H9 (cell line): ENCODE data around the gene TADA1. TPM values are rescaled to one million over a fixed set of nuclear protein-coding genes. Genes with fewer than 3 reads are reported as not detected.

Experiments used
- DNase-seq: peaks from one replicate; pipeline ENCODE4 v3.0.0-alpha.2; 2017
- H2AFZ ChIP-seq: one replicate; pipeline ENCODE4 v1.6.1; 2013; ENCODE audit warnings: mild to moderate bottlenecking, low read length, control low read depth, moderate library complexity
- H2AK5ac ChIP-seq: 2 replicates; pipeline ENCODE4 v1.6.1; 2013; ENCODE audit warnings: low read length, control low read depth, mixed read lengths; ENCODE audit not compliant: insufficient read length
- H2BK120ac ChIP-seq: one replicate; pipeline ENCODE4 v1.6.1; 2013; ENCODE audit warnings: low read depth, mild to moderate bottlenecking, low read length, control low read depth, inconsistent platforms; ENCODE audit not compliant: poor library complexity, severe bottlenecking
- H2BK12ac ChIP-seq: 2 replicates; pipeline ENCODE4 v1.6.1; 2013; ENCODE audit warnings: low read length, control low read depth, mixed read lengths, low read depth; ENCODE audit not compliant: insufficient read length
- H2BK15ac ChIP-seq: 2 replicates; pipeline ENCODE4 v1.6.1; 2013; ENCODE audit warnings: low read depth, low read length, control low read depth
- H2BK20ac ChIP-seq: one replicate; pipeline ENCODE4 v1.6.1; 2013; ENCODE audit warnings: low read depth, mild to moderate bottlenecking, low read length, control low read depth, inconsistent platforms; ENCODE audit not compliant: poor library complexity, severe bottlenecking
- H2BK5ac ChIP-seq: 2 replicates; pipeline ENCODE4 v1.6.1; 2013; ENCODE audit warnings: low read length, control low read depth, mixed read lengths; ENCODE audit not compliant: insufficient read length
- H3K14ac ChIP-seq: 2 replicates; pipeline ENCODE4 v1.6.1; 2013; ENCODE audit warnings: low read length, control low read depth; ENCODE audit not compliant: insufficient read depth
- H3K18ac ChIP-seq: 2 replicates; pipeline ENCODE4 v1.6.1; 2013; ENCODE audit warnings: low read depth, mild to moderate bottlenecking, mixed read lengths, low read length, control low read depth; ENCODE audit not compliant: insufficient read length
- H3K23ac ChIP-seq: 2 replicates; pipeline ENCODE4 v1.6.1; 2013; ENCODE audit warnings: low read length, control low read depth, mixed read lengths, low read depth; ENCODE audit not compliant: insufficient read length
- H3K23me2 ChIP-seq: 2 replicates; pipeline ENCODE4 v1.6.1; 2013; ENCODE audit warnings: low read depth, mild to moderate bottlenecking, mixed read lengths, low read length, control low read depth; ENCODE audit not compliant: insufficient read length, poor library complexity, severe bottlenecking
- H3K27ac ChIP-seq: 2 replicates; pipeline ENCODE4 v1.5.1; 2013; ENCODE audit warnings: low read length, control low read depth, mixed read lengths, low read depth; ENCODE audit not compliant: insufficient read length
- H3K27me3 ChIP-seq: 2 replicates; pipeline ENCODE4 v1.6.1; 2013; ENCODE audit warnings: low read length, control low read depth, inconsistent platforms; ENCODE audit not compliant: insufficient read depth
- H3K4ac ChIP-seq: 2 replicates; pipeline ENCODE4 v1.6.1; 2013; ENCODE audit warnings: low read depth, mild to moderate bottlenecking, control low read depth, inconsistent platforms, low read length, moderate library complexity
- H3K4me1 ChIP-seq: 2 replicates; pipeline ENCODE4 v1.6.1; 2013; ENCODE audit warnings: low read length, control low read depth, inconsistent platforms; ENCODE audit not compliant: insufficient read depth
- H3K4me2 ChIP-seq: 2 replicates; pipeline ENCODE4 v1.6.1; 2013; ENCODE audit warnings: low read length, control low read depth, mixed read lengths; ENCODE audit not compliant: insufficient read length, insufficient read depth
- H3K56ac ChIP-seq: 2 replicates; pipeline ENCODE4 v1.6.1; 2013; ENCODE audit warnings: low read depth, mild to moderate bottlenecking, mixed read lengths, low read length, control low read depth; ENCODE audit not compliant: insufficient read length
- H3K79me1 ChIP-seq: 2 replicates; pipeline ENCODE4 v1.6.1; 2013; ENCODE audit warnings: low read depth, mild to moderate bottlenecking, moderate library complexity, low read length, control low read depth, inconsistent platforms; ENCODE audit not compliant: insufficient read depth, poor library complexity, severe bottlenecking
- H3K79me2 ChIP-seq: 2 replicates; pipeline ENCODE4 v1.6.1; 2013; ENCODE audit warnings: low read length, control low read depth, inconsistent platforms; ENCODE audit not compliant: insufficient read depth
- H3K9ac ChIP-seq: 2 replicates; pipeline ENCODE4 v1.6.1; 2013; ENCODE audit warnings: low read length, control low read depth, mixed read lengths; ENCODE audit not compliant: insufficient read length; ENCODE audit errors: extremely low read depth
- H3K9me3 ChIP-seq: one replicate; pipeline ENCODE4 v1.6.1; 2013; ENCODE audit warnings: low read depth, low read length, inconsistent platforms; ENCODE audit not compliant: control insufficient read depth
- H3T11ph ChIP-seq: one replicate; pipeline ENCODE4 v1.6.1; 2013; ENCODE audit warnings: mild to moderate bottlenecking, low read length, control low read depth, inconsistent platforms
- H4K20me1 ChIP-seq: one replicate; pipeline ENCODE4 v1.6.1; 2013; ENCODE audit not compliant: control insufficient read depth, insufficient read length, insufficient read depth
- H4K5ac ChIP-seq: 2 replicates; pipeline ENCODE4 v1.6.1; 2013; ENCODE audit warnings: low read depth, mild to moderate bottlenecking, mixed read lengths, low read length, control low read depth; ENCODE audit not compliant: insufficient read length
- H4K8ac ChIP-seq: replicated peaks from 2 replicates; pipeline ENCODE4 v1.6.1; 2013; ENCODE audit warnings: low read length, control low read depth, mixed read lengths, low read depth; ENCODE audit not compliant: insufficient read length
- H4K91ac ChIP-seq: 2 replicates; pipeline ENCODE4 v1.6.1; 2013; ENCODE audit warnings: low read depth, mild to moderate bottlenecking, moderate library complexity, mixed read lengths, low read length, control low read depth; ENCODE audit not compliant: insufficient read length
- H3K27ac Mint-ChIP-seq, 3 experiments: 2 replicates in 2 of 3; 3 replicates in 1 of 3; pipeline ENCODE4 v1.8.0; 2020 to 2021; ENCODE audit warnings: mixed read lengths in 3 of 3, mild to moderate bottlenecking in 1 of 3, moderate library complexity in 1 of 3
- H3K27me3 Mint-ChIP-seq: 2 replicates; pipeline ENCODE4 v1.8.0; 2021; ENCODE audit warnings: low read depth, mild to moderate bottlenecking, moderate library complexity, mixed read lengths
- H3K36me3 Mint-ChIP-seq, 3 experiments: 2 replicates in 2 of 3; 3 replicates in 1 of 3; pipeline ENCODE4 v1.8.0; 2020 to 2021; ENCODE audit warnings: low read depth in 3 of 3, mixed read lengths in 3 of 3; ENCODE audit not compliant: insufficient read depth in 1 of 3
- H3K4me1 Mint-ChIP-seq, 2 experiments: 2 replicates each; pipeline ENCODE4 v1.8.0; 2020; ENCODE audit warnings: mixed read lengths in 2 of 2
- H3K4me3 Mint-ChIP-seq, 2 experiments: 2 replicates in 1 of 2; 3 replicates in 1 of 2; pipeline ENCODE4 v1.8.0; 2020 to 2021; ENCODE audit warnings: mild to moderate bottlenecking in 2 of 2, mixed read lengths in 2 of 2, moderate library complexity in 1 of 2
- H3K9me3 Mint-ChIP-seq, 2 experiments: 2 replicates in 1 of 2; 3 replicates in 1 of 2; pipeline ENCODE4 v1.8.0; 2020; ENCODE audit warnings: mild to moderate bottlenecking in 2 of 2, mixed read lengths in 2 of 2, moderate library complexity in 1 of 2
- WGBS: extraction: QIAGEN DNeasy Blood & Tissue Kit; methylation state at CpG from one replicate; pipeline ENCODE4 v1.1.7; 2013; ENCODE audit warnings: missing lambda C conversion rate, low lambda C conversion rate, mixed read lengths; ENCODE audit not compliant: insufficient read length; ENCODE audit errors: extremely low coverage; 5-methylcytosine and 5-hydroxymethylcytosine counted together
- long read RNA-seq: library from polyadenylated mRNA; unstranded; transcript quantifications from one replicate; pipeline ENCODE4 v2.0.0, GENCODE V29; 2020
- total RNA-seq: library from RNA; stranded (reverse); gene quantifications from 2 replicates; pipeline ENCODE4 v1.2.1, GENCODE V29; 2021
- TF ChIP-seq, protein P1 (sequence below): fragments of 200-600 bp; sonication (generic); conservative IDR thresholded peaks from 3 replicates; pipeline ENCODE4 v1.8.0; 2021; ENCODE audit warnings: antibody characterized with exemption, mild to moderate bottlenecking

TADA1 gene
- 19.5 and 20.7 TPM in 2 replicates for total RNA-seq
- long read RNA-seq, transcript TADA1-201 (8 exons, 2,159 nt): major isoform, 173 of 180 reads
- long read RNA-seq, partial matches to known transcripts: 2 of 180 reads
- long read RNA-seq, other reads (novel, unspliced or antisense): 5 of 180 reads

- Histone ChIP-seq H4K91ac (no peak within 1 kb of the TSS), H3K79me1 (peaks cover 3% of the 10 kb centered on the region), H2BK120ac (no peak within 1 kb of the TSS), H3K18ac (peak within 1 kb of the TSS; percentile 79), H3K14ac (peak within 1 kb of the TSS; percentile 91), H4K20me1 (no peaks in the 10 kb centered on the region), H4K8ac (no peak within 1 kb of the TSS), H2BK20ac (no peak within 1 kb of the TSS), H3T11ph (no peak within 1 kb of the TSS), H2BK15ac (no peak within 1 kb of the TSS), H2AFZ (no peak within 1 kb of the TSS), H3K4ac (no peak within 1 kb of the TSS), H3K27me3 (no peaks in the 10 kb centered on the region), H2AK5ac (no peak within 1 kb of the TSS), H3K9ac (peak within 1 kb of the TSS; percentile 88), H3K79me2 (peaks cover 13% of the 10 kb centered on the region; the same call in 1 of the 2 replicates), H3K27ac (no peak within 1 kb of the TSS), H3K56ac (no peak within 1 kb of the TSS), H2BK5ac (no peak within 1 kb of the TSS), H3K23ac (no peak within 1 kb of the TSS), H3K9me3 (no peaks in the 10 kb centered on the region), H2BK12ac (no peak within 1 kb of the TSS), H4K5ac (no peak within 1 kb of the TSS), H3K4me1 (peaks cover 2% of the 10 kb centered on the region; the same call in 1 of the 2 replicates), H3K23me2 (peaks cover 7% of the 10 kb centered on the region), H3K4me2 (peak within 1 kb of the TSS; percentile 77)
- no CpG with 5 or more reads among the region's 84 CpGs for WGBS
- peak within 1 kb of the TSS; percentile 97 for H3K4me3 Mint-ChIP-seq
- peaks cover 22 to 27% of the 10 kb centered on the region in 2 experiments for H3K4me1 Mint-ChIP-seq
- TF ChIP-seq, protein P1, sequence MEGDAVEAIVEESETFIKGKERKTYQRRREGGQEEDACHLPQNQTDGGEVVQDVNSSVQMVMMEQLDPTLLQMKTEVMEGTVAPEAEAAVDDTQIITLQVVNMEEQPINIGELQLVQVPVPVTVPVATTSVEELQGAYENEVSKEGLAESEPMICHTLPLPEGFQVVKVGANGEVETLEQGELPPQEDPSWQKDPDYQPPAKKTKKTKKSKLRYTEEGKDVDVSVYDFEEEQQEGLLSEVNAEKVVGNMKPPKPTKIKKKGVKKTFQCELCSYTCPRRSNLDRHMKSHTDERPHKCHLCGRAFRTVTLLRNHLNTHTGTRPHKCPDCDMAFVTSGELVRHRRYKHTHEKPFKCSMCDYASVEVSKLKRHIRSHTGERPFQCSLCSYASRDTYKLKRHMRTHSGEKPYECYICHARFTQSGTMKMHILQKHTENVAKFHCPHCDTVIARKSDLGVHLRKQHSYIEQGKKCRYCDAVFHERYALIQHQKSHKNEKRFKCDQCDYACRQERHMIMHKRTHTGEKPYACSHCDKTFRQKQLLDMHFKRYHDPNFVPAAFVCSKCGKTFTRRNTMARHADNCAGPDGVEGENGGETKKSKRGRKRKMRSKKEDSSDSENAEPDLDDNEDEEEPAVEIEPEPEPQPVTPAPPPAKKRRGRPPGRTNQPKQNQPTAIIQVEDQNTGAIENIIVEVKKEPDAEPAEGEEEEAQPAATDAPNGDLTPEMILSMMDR: no peak
- peak within 1 kb of the TSS; percentile 92 to 100 (median 99) for H3K27ac Mint-ChIP-seq
- DNase-seq: peak; percentile 99
- 0 out of 2 replicates have a peak, but pooled peaks cover 1% of the 10 kb centered on the region for H3K27me3 Mint-ChIP-seq
- peaks cover 5 to 6% of the 10 kb centered on the region in 2 experiments; a peak in 3 of 5 replicates for H3K9me3 Mint-ChIP-seq
- H3K36me3 Mint-ChIP-seq: peaks cover 5 to 10% (median 8%) of the 10 kb centered on the region in 3 experiments; a peak in 4 of 7 replicates
These were observed at the start of gene TADA1 for GRCh38 chr1:166875734-166876539. Gene TADA1, minus strand, starts transcription at chr1:166876264. Its CDS starts 31 bp downstream, at chr1:166876233.
